Mucosa of gallbladder (tissue), 1 donor: ENCODE measurements around the gene KRTAP10-7. TPM values are rescaled to one million over a fixed set of nuclear protein-coding genes. Genes with fewer than 3 reads are reported as not detected.

Source experiments
- total RNA-seq: library from RNA; stranded (reverse); gene quantifications from one replicate; pipeline ENCODE4 v1.2.1, GENCODE V29; 2021
- donor health status: DM: no; HTN: no; CAD: no.

The KRTAP10-7 gene
- total RNA-seq, 1 donor from 2014 or later: not detected

Other genes starting within 250 kb of the KRTAP10-7 start
- gene TRPM2, start 247.0 kb upstream of the KRTAP10-7 start, total RNA-seq: 13.8 TPM
- gene LRRC3, start 145.1 kb upstream of the KRTAP10-7 start, total RNA-seq: 15.6 TPM
- gene KRTAP10-1, start 60.4 kb upstream of the KRTAP10-7 start, total RNA-seq: not detected
- gene KRTAP10-2, start 49.1 kb upstream of the KRTAP10-7 start, total RNA-seq: not detected
- not detected for gene KRTAP10-3, start 41.8 kb upstream of the KRTAP10-7 start, total RNA-seq
- gene KRTAP10-4, start 26.9 kb upstream of the KRTAP10-7 start, total RNA-seq: not detected
- not detected for gene KRTAP10-5, start 20.0 kb upstream of the KRTAP10-7 start, total RNA-seq
- gene KRTAP10-6, start 8.1 kb upstream of the KRTAP10-7 start, total RNA-seq: not detected
- gene KRTAP10-8, start 11.5 kb downstream of the KRTAP10-7 start, total RNA-seq: not detected
- gene KRTAP10-9, start 26.5 kb downstream of the KRTAP10-7 start, total RNA-seq: not detected
- not detected for gene KRTAP10-10, start 36.8 kb downstream of the KRTAP10-7 start, total RNA-seq
- gene KRTAP10-11, start 45.8 kb downstream of the KRTAP10-7 start, total RNA-seq: not detected
- gene KRTAP12-4, start 54.1 kb downstream of the KRTAP10-7 start, total RNA-seq: not detected
- gene KRTAP12-3, start 57.3 kb downstream of the KRTAP10-7 start, total RNA-seq: not detected
- gene KRTAP12-2, start 66.3 kb downstream of the KRTAP10-7 start, total RNA-seq: not detected
- gene KRTAP12-1, start 81.6 kb downstream of the KRTAP10-7 start, total RNA-seq: not detected
- gene KRTAP10-12, start 96.6 kb downstream of the KRTAP10-7 start, total RNA-seq: not detected
- gene TSPEAR, start 111.0 kb downstream of the KRTAP10-7 start, total RNA-seq: 0.06 TPM
- 74.4 TPM for gene UBE2G2, start 201.2 kb downstream of the KRTAP10-7 start, total RNA-seq
- 70.5 TPM for gene SUMO3, start 217.5 kb downstream of the KRTAP10-7 start, total RNA-seq